Breast epithelium (tissue), 3 donors: ENCODE measurements around the gene BACH2.
"Not testable (repeated sequence)": the region's sequence is repeated elsewhere in the genome, so short reads cannot be mapped to it uniquely, and the experiment has no call there.

Experiments used
- POLR2A ChIP-seq: fragments of 450-650 bp; IDR thresholded peaks from one replicate; pipeline ENCODE4 v1.6.1; 2016; ENCODE audit warnings: antibody characterized with exemption, mild to moderate bottlenecking, moderate library complexity
- TF ChIP-seq, protein P1 (sequence below), 3 donors: fragments of 450-650 bp; IDR thresholded peaks; one replicate each; pipeline ENCODE4 v1.5.1; 2016 to 2017; ENCODE audit warnings: antibody characterized with exemption in 3 of 3, mild to moderate bottlenecking in 3 of 3, moderate library complexity in 3 of 3

DNA sequence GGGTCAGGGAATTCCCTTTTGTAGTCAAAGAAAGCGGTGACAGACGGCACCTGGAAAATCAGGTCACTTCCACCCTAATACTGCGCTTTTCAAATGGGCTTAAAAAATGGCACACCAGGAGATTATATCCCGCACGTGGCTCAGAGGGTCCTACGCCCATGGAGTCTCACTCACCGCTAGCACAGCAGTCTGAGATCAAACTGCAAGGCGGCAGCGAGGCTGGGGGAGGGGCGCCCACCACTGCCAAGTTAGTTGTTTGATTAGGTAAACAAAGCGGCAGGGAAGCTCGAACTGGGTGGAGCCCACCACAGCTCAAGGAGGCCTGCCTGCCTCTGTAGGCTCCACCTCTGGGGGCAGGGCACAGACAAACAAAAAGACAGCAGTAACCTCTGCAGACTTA is 242.4 kb downstream of the BACH2 start:
- TF ChIP-seq, protein P1, sequence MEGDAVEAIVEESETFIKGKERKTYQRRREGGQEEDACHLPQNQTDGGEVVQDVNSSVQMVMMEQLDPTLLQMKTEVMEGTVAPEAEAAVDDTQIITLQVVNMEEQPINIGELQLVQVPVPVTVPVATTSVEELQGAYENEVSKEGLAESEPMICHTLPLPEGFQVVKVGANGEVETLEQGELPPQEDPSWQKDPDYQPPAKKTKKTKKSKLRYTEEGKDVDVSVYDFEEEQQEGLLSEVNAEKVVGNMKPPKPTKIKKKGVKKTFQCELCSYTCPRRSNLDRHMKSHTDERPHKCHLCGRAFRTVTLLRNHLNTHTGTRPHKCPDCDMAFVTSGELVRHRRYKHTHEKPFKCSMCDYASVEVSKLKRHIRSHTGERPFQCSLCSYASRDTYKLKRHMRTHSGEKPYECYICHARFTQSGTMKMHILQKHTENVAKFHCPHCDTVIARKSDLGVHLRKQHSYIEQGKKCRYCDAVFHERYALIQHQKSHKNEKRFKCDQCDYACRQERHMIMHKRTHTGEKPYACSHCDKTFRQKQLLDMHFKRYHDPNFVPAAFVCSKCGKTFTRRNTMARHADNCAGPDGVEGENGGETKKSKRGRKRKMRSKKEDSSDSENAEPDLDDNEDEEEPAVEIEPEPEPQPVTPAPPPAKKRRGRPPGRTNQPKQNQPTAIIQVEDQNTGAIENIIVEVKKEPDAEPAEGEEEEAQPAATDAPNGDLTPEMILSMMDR (IDR thresholded peaks at IDR 0.05), result not testable (repeated sequence)
- not testable (repeated sequence) for TF ChIP-seq POLR2A
